Body of pancreas (tissue), 4 donors: Measurements from ENCODE around the gene TRPM3. TPM values are rescaled to one million over a fixed set of nuclear protein-coding genes. Genes with fewer than 3 reads are reported as not detected.

Source experiments
- ATAC-seq: fragments of 150-250 bp; one replicate; pipeline ENCODE4 v1.9.1; 2016
- DNase-seq, 4 donors: peaks; one replicate each; pipeline ENCODE4 v3.0.0-alpha.2; 2019
- H3K27ac ChIP-seq, 4 donors: fragments of 200-600 bp; sonication (generic); 1 replicate in 3 of 4; 2 replicates in 1 of 4; pipeline versions ENCODE4 v1.5.1 to v1.6.1; 2016 to 2019; ENCODE audit warnings: mild to moderate bottlenecking in 1 of 4, mixed read lengths in 1 of 4, moderate library complexity in 1 of 4
- H3K27me3 ChIP-seq, 2 donors: fragments of 200-600 bp; sonication (generic); one replicate each; pipeline ENCODE4 v1.6.0; 2016; ENCODE audit warnings: mild to moderate bottlenecking in 1 of 2
- H3K36me3 ChIP-seq, 2 donors: fragments of 200-600 bp; sonication (generic); replicated peaks in 1 of 2; 2 replicates each; pipeline ENCODE4 v1.5.1; 2016; ENCODE audit warnings: low read depth in 2 of 2; ENCODE audit not compliant: insufficient read depth in 1 of 2
- H3K4me1 ChIP-seq: fragments of 200-600 bp; sonication (generic); one replicate; pipeline ENCODE4 v1.6.0; 2016
- H3K4me3 ChIP-seq, 2 donors: fragments of 200-600 bp; sonication (generic); 1 replicate in 1 of 2; 2 replicates in 1 of 2; pipeline ENCODE4 v1.5.1; 2016 to 2019
- H3K9me3 ChIP-seq, 3 donors: fragments of 200-600 bp; sonication (generic); 1 replicate in 2 of 3; 2 replicates in 1 of 3; pipeline ENCODE4 v1.5.1; 2016
- POLR2A ChIP-seq, 3 donors: fragments of 450-650 bp; IDR thresholded peaks; one replicate each; pipeline ENCODE4 v1.6.1; 2016; ENCODE audit warnings: antibody characterized with exemption in 3 of 3, mild to moderate bottlenecking in 2 of 3
- WGBS, 2 donors: methylation state at CpG; one replicate each; pipeline ENCODE4 v1.1.5; 2017; 5-methylcytosine and 5-hydroxymethylcytosine counted together
- intact Hi-C: fragments of 100-400 bp; cut with DNase I; formaldehyde crosslinking; loops from one replicate; pipeline ENCODE4 v1.15.1; 2023
- total RNA-seq, 2 donors: library from RNA; depleted of rRNA; stranded (reverse); fragments of >200 nt; gene quantifications; one replicate each; pipeline ENCODE4 v1.1.0, GENCODE V29; 2016
- TF ChIP-seq, protein P1 (sequence below), 7 experiments: fragments of 450-650 bp in 4 of 7; fragments of 200-600 bp in 3 of 7; sonication (generic) in 3 of 7; IDR thresholded peaks; one replicate each; pipeline ENCODE4 v1.5.1; 2016 to 2019; ENCODE audit warnings: antibody characterized with exemption in 7 of 7

The TRPM3 gene
- total RNA-seq, 2 donors from 2014 or later = 0.78 to 1.3 TPM

- no peak for DNase-seq
- H3K9me3 ChIP-seq = no peaks in the 10 kb centered on the region
- no peak overlapping the region for H3K27ac ChIP-seq
- no peak overlapping the region for H3K4me3 ChIP-seq
- peaks cover 7% of the 10 kb centered on the region for H3K4me1 ChIP-seq
- H3K36me3 ChIP-seq = no peaks in the 10 kb centered on the region
- intact Hi-C loops = no loop called here
- WGBS, 2 donors = 83 to 90% methylated on average over 5 of the region's 5 CpGs
- no peak for ATAC-seq
- no peaks in the 10 kb centered on the region for H3K27me3 ChIP-seq
- TF ChIP-seq POLR2A (IDR thresholded peaks at IDR 0.05) = no peak
- TF ChIP-seq, protein P1, sequence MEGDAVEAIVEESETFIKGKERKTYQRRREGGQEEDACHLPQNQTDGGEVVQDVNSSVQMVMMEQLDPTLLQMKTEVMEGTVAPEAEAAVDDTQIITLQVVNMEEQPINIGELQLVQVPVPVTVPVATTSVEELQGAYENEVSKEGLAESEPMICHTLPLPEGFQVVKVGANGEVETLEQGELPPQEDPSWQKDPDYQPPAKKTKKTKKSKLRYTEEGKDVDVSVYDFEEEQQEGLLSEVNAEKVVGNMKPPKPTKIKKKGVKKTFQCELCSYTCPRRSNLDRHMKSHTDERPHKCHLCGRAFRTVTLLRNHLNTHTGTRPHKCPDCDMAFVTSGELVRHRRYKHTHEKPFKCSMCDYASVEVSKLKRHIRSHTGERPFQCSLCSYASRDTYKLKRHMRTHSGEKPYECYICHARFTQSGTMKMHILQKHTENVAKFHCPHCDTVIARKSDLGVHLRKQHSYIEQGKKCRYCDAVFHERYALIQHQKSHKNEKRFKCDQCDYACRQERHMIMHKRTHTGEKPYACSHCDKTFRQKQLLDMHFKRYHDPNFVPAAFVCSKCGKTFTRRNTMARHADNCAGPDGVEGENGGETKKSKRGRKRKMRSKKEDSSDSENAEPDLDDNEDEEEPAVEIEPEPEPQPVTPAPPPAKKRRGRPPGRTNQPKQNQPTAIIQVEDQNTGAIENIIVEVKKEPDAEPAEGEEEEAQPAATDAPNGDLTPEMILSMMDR (IDR thresholded peaks at IDR 0.05) = no peak
These were observed 550.2 kb downstream of the TRPM3 start for GRCh38 chr9:70571258-70571657.

GRCh38 chr9:70569791-70570190, 551.6 kb downstream of the TRPM3 start:
- no peak for TF ChIP-seq POLR2A (IDR thresholded peaks at IDR 0.05)
- TF ChIP-seq, protein P1 (IDR thresholded peaks at IDR 0.05) = no peak
- ATAC-seq = no peak
- H3K4me1 ChIP-seq = peaks cover 7% of the 10 kb centered on the region
- H3K36me3 ChIP-seq = no peaks in the 10 kb centered on the region
- 64 to 67% methylated on average over 3 of the region's 3 CpGs for WGBS, 2 donors
- H3K27me3 ChIP-seq = no peaks in the 10 kb centered on the region
- no peak for DNase-seq
- H3K9me3 ChIP-seq = no peaks in the 10 kb centered on the region
- no peak overlapping the region for H3K27ac ChIP-seq
- no peak overlapping the region for H3K4me3 ChIP-seq
- intact Hi-C loops = no loop called here

DNA sequence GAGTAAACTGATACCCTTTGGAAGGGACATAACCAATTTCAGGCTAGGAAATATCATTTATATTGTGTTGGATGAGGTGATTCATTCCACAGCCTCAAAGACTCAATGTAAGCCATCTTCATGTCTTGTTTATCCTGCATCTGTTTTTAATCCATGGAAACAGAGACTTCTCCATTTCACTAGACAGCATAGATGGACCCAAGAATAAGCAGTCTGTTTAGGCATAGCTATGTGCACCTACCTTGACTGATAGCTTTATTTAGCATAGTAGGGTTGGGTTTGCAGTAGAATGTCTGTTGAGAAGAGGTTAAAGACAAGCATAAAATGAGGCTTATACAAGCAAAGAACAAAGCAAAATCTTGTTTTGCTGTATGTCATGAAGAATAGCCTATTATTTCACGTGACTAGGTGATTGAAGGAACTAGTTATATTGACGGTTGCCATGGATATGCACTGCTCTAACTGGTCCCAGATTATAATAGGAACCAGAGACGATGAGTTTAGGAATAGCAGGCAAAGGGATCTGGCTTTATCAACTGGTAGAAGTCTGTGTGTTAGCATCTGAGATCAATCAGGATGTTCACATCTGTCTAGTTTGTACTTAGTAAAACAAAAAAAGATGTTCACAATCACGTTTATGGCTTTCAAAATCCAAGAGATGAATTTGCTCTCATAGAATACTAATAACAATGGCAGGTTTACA, 552.2 kb downstream of the TRPM3 start:
- H3K36me3 ChIP-seq = no peaks in the 10 kb centered on the region
- no peaks in the 10 kb centered on the region for H3K9me3 ChIP-seq
- no peak overlapping the region for H3K27ac ChIP-seq
- intact Hi-C loops = no loop called here
- H3K4me1 ChIP-seq = peaks cover 7% of the 10 kb centered on the region
- DNase-seq (no peak), ATAC-seq (no peak)
- H3K27me3 ChIP-seq = no peaks in the 10 kb centered on the region
- H3K4me3 ChIP-seq = no peak overlapping the region
- 79 to 82% methylated on average over 4 of the region's 4 CpGs for WGBS, 2 donors
- TF ChIP-seq POLR2A (IDR thresholded peaks at IDR 0.05) = no peak
- TF ChIP-seq, protein P1 (IDR thresholded peaks at IDR 0.05) = no peak

- no peaks in the 10 kb centered on the region for H3K27me3 ChIP-seq
- DNase-seq = no peak
- TF ChIP-seq, protein P1 (IDR thresholded peaks at IDR 0.05) = no peak
- H3K4me3 ChIP-seq = no peak overlapping the region
- intact Hi-C loops = no loop called here
- 86 to 87% methylated on average over 7 of the region's 7 CpGs for WGBS, 2 donors
- ATAC-seq = no peak
- no peaks in the 10 kb centered on the region for H3K36me3 ChIP-seq
- no peaks in the 10 kb centered on the region for H3K9me3 ChIP-seq
- H3K4me1 ChIP-seq = peaks cover 7% of the 10 kb centered on the region
- no peak overlapping the region for H3K27ac ChIP-seq
These were observed 553.9 kb downstream of the TRPM3 start for GRCh38 chr9:70567511-70567910.

DNA sequence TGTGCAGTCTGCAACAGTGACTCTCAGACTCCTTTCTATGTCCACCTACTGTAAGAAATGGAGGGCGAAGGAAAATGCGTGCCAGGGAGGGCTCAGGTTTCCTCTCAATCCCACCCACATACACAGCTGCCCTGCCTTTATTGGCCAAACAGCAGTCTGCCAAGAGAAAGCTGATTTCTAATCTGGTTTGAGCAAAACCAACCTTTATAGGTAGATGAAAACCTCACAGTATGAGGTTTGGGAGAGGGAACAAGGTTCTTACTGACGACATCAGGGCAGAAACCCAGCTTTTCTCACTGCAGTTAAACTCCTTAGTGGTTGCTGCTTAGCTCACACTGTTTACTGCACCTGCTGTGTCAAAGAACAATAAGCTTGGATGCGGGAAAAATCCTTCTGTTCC, 554.7 kb downstream of the TRPM3 start:
- no peak for TF ChIP-seq POLR2A (IDR thresholded peaks at IDR 0.05)
- TF ChIP-seq, protein P1 (IDR thresholded peaks at IDR 0.05) = no peak
- WGBS, 2 donors = 28 to 35% methylated on average over 4 of the region's 4 CpGs
- intact Hi-C loops = no loop called here
- H3K27ac ChIP-seq = no peak overlapping the region
- DNase-seq (peak; percentile 25 to 58 (median 44)), ATAC-seq (peak; percentile 58)
- H3K9me3 ChIP-seq = no peaks in the 10 kb centered on the region
- no peaks in the 10 kb centered on the region for H3K36me3 ChIP-seq
- no peak overlapping the region for H3K4me3 ChIP-seq
- no peaks in the 10 kb centered on the region for H3K27me3 ChIP-seq
- H3K4me1 ChIP-seq = peaks cover 7% of the 10 kb centered on the region
